SH-SY5Y (cell line): ENCODE measurements around the gene TFPI2.

Experiments
- GATA2 ChIP-seq: IDR thresholded peaks from 2 replicates; pipeline ENCODE4 v1.6.1; 2011; ENCODE audit warnings: mild to moderate bottlenecking, low read depth, low read length
- GATA3 ChIP-seq: IDR thresholded peaks from 2 replicates; pipeline ENCODE4 v1.6.1; 2011; ENCODE audit warnings: low read depth, mild to moderate bottlenecking, low read length, moderate library complexity

GRCh38 chr7:93927585-93927984 lies 37.0 kb upstream of the TFPI2 start:
- no peak for TF ChIP-seq GATA2
- TF ChIP-seq GATA3 = no peak
